Omental fat pad (tissue), 4 donors: ENCODE results near the gene STIP1. TPM values are rescaled to one million over a fixed set of nuclear protein-coding genes. Genes with fewer than 3 reads are reported as not detected.

ENCODE experiments used
- ATAC-seq: fragments of 150-250 bp; one replicate; pipeline ENCODE4 v1.9.1; 2016; ENCODE audit warnings: mild to moderate bottlenecking, moderate library complexity; ENCODE audit not compliant: low FRiP score
- DNase-seq: peaks from one replicate; pipeline ENCODE4 v3.0.0-alpha.2; 2019; ENCODE audit warnings: low spot score
- total RNA-seq, 4 donors: library from RNA; depleted of rRNA; stranded (reverse); fragments of >200 nt; gene quantifications; one replicate each; pipeline ENCODE4 v1.1.0, GENCODE V29; 2016
- TF ChIP-seq, protein P1 (sequence below), 3 donors: fragments of 450-650 bp; IDR thresholded peaks; one replicate each; pipeline ENCODE4 v1.5.1; 2016 to 2017; ENCODE audit warnings: antibody characterized with exemption in 3 of 3, mild to moderate bottlenecking in 3 of 3, moderate library complexity in 2 of 3

STIP1 gene
- total RNA-seq, 4 donors from 2014 or later: 73.0 to 174 (median 135) TPM

DNA sequence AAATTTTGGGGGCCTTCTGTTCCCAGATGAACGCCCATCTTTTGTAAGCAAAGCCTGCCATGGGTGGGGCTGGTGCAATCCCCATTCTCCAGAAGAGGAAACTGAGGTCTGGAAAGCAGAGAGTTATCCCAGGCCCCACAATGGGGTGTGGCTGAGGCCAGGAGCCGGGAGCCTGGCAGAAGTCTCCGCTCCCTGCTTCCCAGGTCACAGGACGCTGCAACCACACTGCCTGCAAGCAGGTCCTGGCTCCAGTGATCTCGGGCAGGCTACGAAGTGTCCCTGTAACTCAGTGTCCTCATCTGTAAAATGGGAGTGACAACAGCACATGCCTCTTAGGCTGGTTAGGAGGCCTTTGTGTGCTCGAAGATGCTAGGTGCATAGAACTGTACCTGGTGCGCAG lies 67.1 kb downstream of the STIP1 start:
- TF ChIP-seq, protein P1, sequence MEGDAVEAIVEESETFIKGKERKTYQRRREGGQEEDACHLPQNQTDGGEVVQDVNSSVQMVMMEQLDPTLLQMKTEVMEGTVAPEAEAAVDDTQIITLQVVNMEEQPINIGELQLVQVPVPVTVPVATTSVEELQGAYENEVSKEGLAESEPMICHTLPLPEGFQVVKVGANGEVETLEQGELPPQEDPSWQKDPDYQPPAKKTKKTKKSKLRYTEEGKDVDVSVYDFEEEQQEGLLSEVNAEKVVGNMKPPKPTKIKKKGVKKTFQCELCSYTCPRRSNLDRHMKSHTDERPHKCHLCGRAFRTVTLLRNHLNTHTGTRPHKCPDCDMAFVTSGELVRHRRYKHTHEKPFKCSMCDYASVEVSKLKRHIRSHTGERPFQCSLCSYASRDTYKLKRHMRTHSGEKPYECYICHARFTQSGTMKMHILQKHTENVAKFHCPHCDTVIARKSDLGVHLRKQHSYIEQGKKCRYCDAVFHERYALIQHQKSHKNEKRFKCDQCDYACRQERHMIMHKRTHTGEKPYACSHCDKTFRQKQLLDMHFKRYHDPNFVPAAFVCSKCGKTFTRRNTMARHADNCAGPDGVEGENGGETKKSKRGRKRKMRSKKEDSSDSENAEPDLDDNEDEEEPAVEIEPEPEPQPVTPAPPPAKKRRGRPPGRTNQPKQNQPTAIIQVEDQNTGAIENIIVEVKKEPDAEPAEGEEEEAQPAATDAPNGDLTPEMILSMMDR (IDR thresholded peaks at IDR 0.05): no peak
- ATAC-seq: no peak
- DNase-seq: no peak

DNA sequence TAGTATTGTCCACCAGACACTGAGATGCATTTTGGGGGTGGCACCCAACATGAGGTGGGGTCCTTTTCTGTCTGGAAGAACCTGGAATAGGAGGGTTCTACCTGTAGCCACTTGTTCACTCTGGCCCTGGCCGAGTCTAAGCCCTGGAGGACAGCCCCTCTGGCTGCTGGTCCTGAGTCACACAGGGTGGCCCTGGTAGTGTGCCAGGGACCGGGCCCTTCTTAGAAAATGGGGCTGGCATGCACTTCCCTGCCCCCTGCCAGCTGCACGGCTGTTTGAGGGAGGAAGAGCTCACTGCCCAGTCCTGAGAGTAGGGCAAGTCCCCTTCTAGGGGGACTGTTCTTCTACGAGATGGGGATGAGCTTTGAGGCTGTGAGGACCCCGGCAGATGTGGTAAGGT lies 67.5 kb downstream of the STIP1 start:
- no peak for ATAC-seq
- DNase-seq: no peak
- TF ChIP-seq, protein P1 (IDR thresholded peaks at IDR 0.05): no peak

Other genes with a start within 250 kb of the STIP1 start
- 10 to 100 TPM in 2 of 4 donors, 1 to 10 TPM in 2; 5.4 to 14.5 (median 8.2) TPM for gene NAA40, start 247.2 kb upstream of the STIP1 start, total RNA-seq
- 100 to 1,000 TPM; 265 to 424 (median 362) TPM for gene COX8A, start 211.6 kb upstream of the STIP1 start, total RNA-seq
- 10 to 100 TPM; 44.4 to 59.2 (median 52.5) TPM for gene OTUB1, start 199.7 kb upstream of the STIP1 start, total RNA-seq
- gene FLRT1, start 150.2 kb upstream of the STIP1 start, total RNA-seq: not detected
- 10 to 100 TPM; 13.8 to 40.9 (median 26.2) TPM for gene MACROD1, start 20.1 kb upstream of the STIP1 start, total RNA-seq
- 100 to 1,000 TPM in 1 of 4 donors, 10 to 100 TPM in 3; 35.0 to 101 (median 45.6) TPM for gene FERMT3, start 20.6 kb downstream of the STIP1 start, total RNA-seq
- gene TRPT1, start 40.0 kb downstream of the STIP1 start, total RNA-seq: 10 to 100 TPM; 26.3 to 56.6 (median 37.3) TPM
- gene NUDT22, start 40.1 kb downstream of the STIP1 start, total RNA-seq: 10 to 100 TPM; 22.8 to 47.8 (median 38.0) TPM
- 10 to 100 TPM; 19.2 to 25.8 (median 21.6) TPM for gene DNAJC4, start 44.4 kb downstream of the STIP1 start, total RNA-seq
- 100 to 1,000 TPM in 3 of 4 donors, 10 to 100 TPM in 1; 89.2 to 172 (median 149) TPM for gene VEGFB, start 48.4 kb downstream of the STIP1 start, total RNA-seq
- gene FKBP2, start 54.9 kb downstream of the STIP1 start, total RNA-seq: 10 to 100 TPM; 41.8 to 78.5 (median 49.5) TPM
- 100 to 1,000 TPM in 1 of 4 donors, 10 to 100 TPM in 3; 95.0 to 140 (median 97.9) TPM for gene PPP1R14B, start 60.8 kb downstream of the STIP1 start, total RNA-seq
- 10 to 100 TPM; 14.7 to 26.5 (median 19.7) TPM for gene PLCB3, start 65.4 kb downstream of the STIP1 start, total RNA-seq
- gene BAD, start 98.5 kb downstream of the STIP1 start, total RNA-seq: 10 to 100 TPM; 47.9 to 89.7 (median 78.8) TPM
- 10 to 100 TPM in 3 of 4 donors, 1 to 10 TPM in 1; 8.2 to 20.6 (median 12.7) TPM for gene GPR137, start 99.7 kb downstream of the STIP1 start, total RNA-seq
- not detected for gene KCNK4, start 105.1 kb downstream of the STIP1 start, total RNA-seq
- gene CATSPERZ, start 114.2 kb downstream of the STIP1 start, total RNA-seq: not detected
- 10 to 100 TPM; 32.1 to 50.8 (median 44.6) TPM for gene ESRRA, start 119.4 kb downstream of the STIP1 start, total RNA-seq
- gene TRMT112, start 131.4 kb downstream of the STIP1 start, total RNA-seq: 100 to 1,000 TPM; 180 to 263 (median 215) TPM
- gene PRDX5, start 131.9 kb downstream of the STIP1 start, total RNA-seq: 100 to 1,000 TPM; 174 to 263 (median 238) TPM
- 10 to 100 TPM in 2 of 4 donors, 1 to 10 TPM in 2; 6.2 to 24.1 (median 10.3) TPM for gene CCDC88B, start 154.0 kb downstream of the STIP1 start, total RNA-seq
- 10 to 100 TPM; 15.7 to 64.2 (median 28.1) TPM for gene RPS6KA4, start 173.0 kb downstream of the STIP1 start, total RNA-seq